Measurements from ENCODE around the gene NOTO.
"Not testable (repeated sequence)": the region's sequence is repeated elsewhere in the genome, so short reads cannot be mapped to it uniquely, and the experiment has no call there.

NOTO gene, protein sequence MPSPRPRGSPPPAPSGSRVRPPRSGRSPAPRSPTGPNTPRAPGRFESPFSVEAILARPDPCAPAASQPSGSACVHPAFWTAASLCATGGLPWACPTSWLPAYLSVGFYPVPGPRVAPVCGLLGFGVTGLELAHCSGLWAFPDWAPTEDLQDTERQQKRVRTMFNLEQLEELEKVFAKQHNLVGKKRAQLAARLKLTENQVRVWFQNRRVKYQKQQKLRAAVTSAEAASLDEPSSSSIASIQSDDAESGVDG

DNA sequence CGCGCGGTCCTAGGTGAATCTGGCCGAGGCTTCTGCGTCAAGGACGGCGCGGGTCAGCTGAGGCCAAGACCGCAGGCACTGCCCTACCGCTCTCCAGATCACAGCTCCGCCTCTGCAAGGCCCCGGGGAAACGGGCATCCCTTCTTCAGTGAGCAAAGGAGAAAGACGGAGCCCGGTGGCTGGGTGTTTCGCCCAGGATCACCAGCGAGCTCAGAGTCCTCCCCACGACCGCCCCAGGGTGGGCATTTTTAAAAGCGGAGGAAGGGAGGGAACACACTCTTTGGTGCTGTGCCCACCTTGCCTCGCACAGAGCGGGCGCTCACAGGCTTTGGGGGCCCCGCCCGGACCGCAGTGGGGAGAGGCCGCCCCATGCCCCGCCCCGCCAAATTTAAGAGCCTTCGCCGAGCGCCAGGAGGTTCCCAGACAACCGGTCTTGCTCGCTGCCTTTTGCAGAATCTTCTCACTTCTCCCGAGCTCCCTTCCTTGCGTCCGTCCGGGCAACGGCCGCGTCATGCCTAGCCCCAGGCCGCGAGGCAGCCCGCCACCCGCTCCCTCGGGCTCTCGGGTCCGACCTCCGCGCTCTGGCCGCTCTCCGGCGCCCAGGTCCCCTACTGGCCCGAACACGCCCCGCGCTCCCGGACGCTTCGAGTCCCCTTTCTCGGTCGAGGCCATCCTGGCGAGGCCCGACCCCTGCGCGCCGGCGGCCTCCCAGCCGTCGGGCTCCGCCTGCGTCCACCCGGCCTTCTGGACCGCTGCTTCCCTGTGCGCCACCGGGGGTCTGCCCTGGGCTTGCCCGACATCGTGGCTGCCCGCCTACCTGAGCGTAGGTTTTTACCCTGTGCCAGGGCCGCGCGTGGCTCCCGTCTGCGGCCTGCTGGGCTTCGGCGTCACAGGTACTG, at the start of gene NOTO:
Gene NOTO, plus strand, starts transcription at position 419 of the 899 bp plus-strand sequence. Its CDS starts 93 bp downstream, at position 512.
- no peak for DNase-seq

DNA sequence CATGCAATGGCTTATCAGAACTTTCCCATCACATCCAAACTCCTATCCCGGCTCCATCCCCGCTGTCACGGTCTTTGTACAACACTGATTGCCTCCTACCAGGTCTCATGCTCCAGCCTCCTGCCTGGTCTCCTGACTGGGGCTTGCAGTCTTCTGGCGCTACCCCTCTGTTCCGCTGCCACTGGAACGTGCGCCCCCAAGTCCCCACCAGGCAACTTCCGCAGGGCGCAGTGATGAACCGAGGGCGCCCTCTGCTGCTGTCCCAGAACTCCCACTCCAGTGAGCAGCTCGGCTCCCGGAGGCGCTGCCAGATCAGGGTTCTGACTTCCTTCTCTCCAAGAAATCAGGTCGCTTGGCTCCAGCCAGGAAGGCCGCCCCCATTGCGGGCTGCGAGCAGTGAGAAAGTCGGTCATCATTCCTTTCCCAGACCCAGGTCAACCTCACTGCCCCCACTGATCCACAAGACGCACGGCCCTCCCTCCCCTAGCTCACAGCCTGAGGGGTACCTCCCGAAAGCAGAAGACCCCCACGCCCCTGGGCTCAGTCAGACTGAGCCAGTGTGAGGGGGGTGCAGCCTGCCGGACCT, 45.7 kb upstream of the NOTO start:
- DNase-seq, result peak in 1 of 2 experiments; percentile 31

DNA sequence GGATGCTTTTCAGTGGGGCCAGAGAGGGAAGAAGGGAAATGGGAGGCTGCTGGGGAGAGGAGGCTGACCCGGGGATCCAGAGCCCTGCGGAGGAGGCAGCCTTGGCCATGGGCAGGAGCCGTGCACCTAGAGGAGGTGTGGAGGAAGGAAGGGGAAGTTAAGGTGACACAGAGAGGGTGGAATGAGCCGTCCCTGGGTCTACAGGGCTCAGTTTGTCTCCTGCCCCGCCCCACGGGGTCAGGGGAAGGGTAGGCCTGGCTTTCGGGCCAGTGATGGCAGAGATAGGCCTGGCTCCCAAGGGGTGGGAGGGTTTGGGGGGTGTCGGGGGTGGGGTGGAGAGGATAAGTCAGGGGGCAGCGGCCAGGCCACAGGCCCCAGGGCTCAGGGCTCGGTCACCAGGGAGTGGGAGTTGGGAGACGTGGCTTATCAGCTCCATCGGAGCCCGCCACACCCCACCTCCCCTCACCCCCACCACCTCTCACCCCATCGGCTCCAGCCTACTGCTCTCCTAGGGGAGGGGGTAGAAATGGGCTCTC, 39.5 kb upstream of the NOTO start:
- no peak for DNase-seq

DNA sequence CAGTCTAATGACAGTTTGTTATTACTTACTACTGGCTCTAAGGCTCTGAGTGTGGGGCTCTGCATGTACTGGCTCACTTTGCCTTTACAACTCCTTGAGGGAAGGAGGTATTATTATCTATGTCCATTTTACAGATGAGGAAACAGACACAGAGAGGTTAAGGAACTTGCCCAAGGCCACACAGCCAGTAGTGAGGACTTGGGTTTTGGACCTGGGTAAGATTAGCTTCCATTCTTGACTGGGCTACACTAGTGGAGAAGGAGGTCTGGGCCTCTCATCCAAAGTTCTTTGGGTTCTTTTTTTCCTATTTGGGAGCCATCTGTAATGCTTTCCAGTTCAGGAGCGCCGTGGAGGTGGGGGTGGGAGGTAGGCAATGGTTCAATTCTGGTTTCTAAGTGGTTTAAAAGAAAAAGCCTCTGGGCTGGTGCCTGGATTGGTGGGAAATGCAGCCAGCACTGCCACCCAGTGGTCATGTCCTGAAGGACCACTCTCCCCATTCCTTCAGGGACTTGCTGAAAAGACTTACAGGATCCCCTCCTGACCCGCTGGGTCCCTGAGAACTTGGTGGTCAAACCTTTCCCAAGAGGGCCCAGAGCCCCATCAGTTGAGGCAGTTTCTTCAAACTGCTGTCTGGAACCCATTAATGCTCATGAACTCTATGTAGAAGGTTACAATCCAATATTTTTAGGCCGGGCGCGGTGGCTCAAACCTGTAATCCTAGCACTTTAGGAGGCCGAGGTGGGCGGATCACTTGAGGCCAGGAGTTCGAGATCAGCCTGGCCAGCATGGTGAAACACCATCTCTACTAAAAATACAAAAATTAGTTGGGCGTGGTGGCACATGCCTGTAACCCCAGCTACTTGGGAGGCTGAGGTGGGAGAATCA, 38.6 kb upstream of the NOTO start:
- DNase-seq, result peak; percentile 17 to 56

DNA sequence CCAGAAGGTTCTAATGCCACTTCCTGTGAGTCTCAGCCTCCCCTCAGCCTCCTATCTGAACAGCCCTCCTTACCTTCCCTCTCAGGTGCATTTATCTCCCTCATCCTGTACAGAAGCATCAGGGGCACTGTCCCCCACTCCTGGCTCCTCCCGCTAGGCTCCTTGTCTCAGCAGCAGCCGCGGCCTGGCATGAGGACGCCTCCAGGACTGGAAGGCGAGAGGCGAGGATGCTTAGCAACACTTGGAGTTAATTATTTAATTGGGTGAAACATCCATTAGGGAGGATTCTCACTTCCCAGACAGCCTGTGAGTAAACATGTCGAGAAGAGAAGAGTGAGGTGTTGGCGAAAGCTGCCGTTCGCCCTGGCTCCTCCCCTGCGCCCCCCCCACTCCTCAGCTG, 36.4 kb upstream of the NOTO start:
- not testable (repeated sequence) for DNase-seq

DNA sequence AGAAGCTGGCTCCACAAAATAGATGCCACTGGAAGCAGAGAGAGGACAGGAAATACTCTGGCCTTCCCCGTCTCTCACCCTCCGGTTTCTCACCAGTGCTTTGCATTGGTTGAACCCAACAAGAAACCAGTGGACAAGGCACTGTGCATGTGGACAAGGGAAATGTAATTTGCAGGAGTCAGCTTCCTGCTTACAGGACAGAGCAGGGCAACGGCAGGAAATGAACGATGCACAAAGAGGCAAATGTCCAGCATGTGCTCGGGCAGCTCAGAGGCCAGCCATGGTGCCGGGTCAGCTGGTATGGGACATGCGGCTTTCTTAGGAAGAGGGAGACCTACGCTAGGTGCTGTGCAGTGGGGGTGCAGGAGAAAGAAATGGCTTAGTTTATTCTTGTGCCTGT, 35.6 kb upstream of the NOTO start:
- DNase-seq, result not testable (repeated sequence)

DNA sequence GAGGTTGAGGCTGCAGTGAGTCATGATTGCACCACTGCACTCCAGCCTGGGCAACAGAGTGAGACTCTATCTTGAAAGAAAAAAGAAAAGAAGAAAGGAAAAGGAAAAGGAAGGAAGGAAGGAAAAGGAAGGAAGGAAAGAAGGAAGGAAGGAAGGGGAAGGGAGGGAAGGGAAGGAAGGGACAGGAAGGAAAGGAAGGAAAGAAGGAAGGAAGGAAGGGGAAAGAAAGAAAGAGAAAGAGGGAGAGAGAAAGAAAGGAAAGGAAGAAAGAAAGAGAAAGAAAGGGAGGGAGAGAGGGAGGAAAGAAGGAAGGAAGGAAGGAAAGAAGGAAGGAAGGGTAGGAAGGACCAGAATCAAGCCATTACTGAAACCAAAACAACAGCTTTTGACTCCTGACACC, 34.0 kb upstream of the NOTO start:
- DNase-seq, result not testable (repeated sequence)

DNA sequence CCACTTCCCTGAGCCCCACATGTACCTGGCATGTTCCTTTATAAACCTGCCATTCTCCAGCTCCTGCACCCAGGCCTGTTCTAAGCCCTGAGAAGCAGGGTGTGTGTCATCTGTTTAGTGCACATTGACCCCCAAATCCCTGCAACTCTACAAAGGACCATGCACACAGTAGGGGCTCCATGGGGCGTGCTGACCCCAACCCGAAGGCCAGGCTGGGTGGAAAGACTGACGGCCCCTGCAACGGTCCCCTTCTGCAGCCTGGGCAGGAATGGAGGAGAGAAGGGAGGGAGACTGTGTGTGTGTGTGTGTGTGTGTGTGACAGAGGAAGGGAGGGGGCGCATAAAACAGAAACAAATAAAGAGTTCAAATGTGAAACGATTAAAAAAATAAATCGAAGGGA, 32.0 kb upstream of the NOTO start:
- not testable (repeated sequence) for DNase-seq

DNA sequence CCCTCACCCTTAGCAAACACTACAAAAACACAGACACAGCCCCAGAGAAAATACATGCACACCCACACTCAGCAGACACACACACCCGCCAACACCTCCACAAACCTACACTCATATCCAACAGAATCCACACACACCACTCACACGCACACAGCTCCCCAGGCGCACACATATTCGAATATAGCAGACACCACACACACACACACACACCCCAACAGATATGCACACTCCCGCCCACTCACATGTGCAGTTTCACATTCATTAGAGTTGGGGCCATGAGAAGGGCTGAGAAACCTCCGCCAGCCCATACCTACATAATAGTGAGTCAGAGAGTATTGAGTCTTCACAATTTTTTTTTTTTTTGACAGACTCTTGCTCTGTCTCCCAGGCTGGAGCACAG, 29.4 kb upstream of the NOTO start:
- DNase-seq, result no peak

DNA sequence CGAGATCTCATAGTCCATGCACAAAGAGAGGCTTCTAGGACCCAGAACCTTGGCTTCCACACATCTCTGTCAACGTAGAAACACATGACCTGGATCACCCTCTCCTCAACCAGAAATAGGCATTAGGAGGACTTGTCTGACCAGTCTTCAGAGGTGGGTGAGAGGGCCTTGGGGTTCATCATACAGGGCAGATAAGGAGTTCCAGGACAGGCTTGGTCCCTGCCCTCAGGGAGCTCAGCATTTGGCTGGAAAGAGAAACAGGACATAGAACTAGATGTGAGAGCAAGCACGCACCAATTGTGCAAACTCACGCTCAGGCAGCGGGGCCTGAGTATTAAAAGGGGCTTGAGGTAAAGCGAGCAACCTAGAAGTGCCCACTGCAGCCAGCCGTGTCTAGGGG, 28.6 kb upstream of the NOTO start:
- no peak for DNase-seq

DNA sequence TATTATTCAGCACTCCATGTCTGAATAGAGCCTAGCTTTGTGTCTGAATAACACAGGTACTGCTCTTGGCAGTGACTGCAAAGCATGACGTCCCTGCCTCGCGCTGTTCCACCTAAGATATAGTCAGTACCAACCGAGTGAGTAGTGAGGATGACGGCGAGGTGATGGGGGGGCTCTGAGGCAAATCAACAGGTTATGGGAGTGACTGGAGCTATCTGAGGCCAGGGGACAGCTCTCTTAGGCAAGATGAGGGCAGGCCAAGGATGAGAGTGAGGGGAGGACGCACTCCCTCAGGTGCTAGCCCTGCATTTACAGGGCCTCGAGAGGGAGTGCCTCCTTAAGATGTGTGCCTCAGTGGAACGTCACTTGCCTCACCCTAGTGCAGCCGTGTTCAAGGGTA, 28.1 kb upstream of the NOTO start:
- no peak for DNase-seq

DNA sequence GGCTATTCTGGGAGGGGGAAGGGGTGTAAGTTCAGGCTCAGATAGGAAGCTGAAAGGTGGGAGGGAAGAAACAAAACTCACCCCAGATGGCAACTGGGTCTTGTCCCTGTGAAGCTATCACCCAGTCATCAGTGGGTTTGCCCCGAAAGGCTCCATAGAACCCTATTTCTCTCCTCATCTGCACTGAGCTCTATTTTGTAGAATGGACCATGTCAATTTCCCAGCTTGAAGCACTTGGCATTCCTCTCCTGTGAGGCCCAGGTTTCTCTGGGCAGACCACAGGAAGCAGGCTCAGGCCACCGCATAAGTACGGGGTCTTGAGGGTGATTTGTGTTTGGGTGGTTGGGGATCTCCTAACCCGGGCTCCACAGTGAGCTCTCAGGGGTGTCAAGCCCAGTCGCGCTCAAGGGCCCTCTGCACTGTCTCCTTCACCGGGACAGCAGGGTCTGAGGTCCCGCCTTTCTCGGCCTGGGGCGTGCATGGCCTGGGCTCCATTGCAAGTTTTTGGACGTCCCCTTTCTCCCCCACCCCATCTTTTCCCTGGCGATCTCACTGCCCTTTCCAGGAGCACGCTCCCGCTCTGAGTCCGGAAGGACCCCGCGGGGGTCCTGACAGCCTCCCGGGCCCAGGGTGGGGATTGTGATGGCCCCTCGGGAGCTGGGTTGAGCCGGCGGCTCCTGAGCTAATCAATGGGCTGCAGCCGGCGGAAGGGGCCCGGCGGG, 27.3 kb upstream of the NOTO start:
- DNase-seq, result no peak

DNA sequence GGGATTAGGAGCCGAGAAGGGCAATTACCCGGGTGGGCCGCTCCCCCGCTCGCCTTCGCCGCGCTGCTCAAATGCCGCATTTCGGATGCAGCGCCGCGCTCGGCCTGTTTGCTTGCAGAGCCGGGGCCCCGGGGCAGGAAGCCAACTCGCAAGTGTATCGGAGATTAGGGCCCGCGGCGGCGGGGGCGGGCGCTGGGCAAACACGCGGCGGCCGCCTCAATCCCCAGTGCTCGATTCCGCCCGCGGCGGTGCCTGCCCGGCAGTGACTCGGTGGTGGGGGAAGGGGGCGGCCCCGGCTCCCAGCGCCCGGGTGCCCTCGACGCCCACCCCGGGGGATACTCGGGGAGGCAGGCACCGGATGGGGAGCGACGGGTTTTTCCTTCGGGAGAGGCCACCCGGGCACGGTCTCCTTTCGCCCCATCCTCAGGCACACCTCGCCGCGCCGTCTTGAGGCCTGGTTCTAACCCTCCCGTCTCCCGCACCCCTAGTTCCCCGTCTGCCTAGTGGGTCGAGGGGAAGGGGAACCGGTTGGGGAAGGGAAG, 26.6 kb upstream of the NOTO start:
- DNase-seq, result no peak

DNA sequence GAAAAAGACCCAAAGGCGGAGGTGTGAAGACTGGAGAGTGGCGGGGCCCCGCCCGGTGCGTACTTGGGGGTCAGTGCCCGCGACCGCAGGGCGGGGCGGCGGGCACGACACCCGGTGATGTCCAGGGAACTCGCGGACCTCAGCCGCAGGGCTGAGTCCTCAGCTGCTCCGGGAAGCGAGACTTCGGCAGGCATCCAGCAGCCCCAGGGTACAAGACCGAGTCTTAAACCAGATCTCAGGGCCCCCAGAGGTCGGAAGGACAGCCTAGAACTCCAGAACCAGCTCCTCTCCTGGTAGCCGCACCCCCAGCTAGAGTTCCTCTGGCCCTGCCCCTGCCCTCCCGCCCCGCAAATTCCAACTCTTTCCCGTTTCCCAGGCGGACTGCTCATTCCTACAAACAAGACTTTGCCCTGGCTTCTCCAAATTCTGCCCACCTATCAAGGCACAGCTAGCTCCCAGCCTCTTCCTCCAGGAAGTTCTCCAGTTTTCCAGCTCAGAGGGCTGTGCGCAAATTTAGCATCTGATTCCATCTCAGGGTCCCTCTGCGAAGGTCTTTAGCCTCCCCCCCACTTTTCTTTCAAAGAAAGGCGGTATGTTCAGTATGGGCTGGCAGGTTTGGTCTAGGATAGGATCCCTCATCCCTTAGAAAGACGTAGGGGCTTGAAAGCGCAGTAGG, 26.0 kb upstream of the NOTO start:
- no peak for DNase-seq

DNA sequence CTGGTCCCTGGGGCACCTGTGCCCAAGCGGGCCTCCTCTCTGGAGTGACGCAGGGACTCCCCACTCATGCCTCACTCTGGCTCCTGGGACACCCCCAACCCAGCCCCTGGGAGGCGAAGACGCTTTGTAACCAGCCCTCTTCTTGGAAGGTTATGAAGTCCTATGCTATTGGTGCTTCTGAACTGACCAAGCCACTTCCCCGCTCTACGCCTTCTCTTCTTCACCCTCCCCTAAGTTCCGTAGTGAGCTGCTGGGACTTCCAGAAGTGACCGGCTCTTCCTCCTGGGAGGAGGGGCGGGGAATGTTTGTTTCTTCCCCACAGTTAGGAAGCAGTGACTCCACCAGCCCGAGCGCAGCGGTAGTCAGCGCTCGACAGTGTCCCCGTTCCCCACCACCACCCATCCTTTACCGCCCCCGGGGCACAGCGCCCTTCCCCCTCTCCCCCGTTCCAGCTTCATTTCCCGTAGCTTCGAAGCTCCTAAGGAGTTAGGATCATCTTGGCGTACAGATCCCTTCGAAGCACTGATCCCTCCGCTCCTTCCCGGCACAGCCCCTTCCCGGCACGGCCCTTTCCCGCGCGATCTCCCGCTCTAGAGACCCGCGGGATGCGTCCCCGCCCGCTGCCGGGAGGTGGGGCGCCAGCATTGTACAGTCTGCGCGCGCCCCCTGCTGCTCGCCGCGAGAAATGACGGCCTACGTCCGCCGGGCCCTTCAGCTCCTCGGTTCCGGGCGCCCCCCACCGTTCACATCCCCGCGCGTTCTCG, 25.3 kb upstream of the NOTO start:
- DNase-seq, result peak; percentile 30 to 80

DNA sequence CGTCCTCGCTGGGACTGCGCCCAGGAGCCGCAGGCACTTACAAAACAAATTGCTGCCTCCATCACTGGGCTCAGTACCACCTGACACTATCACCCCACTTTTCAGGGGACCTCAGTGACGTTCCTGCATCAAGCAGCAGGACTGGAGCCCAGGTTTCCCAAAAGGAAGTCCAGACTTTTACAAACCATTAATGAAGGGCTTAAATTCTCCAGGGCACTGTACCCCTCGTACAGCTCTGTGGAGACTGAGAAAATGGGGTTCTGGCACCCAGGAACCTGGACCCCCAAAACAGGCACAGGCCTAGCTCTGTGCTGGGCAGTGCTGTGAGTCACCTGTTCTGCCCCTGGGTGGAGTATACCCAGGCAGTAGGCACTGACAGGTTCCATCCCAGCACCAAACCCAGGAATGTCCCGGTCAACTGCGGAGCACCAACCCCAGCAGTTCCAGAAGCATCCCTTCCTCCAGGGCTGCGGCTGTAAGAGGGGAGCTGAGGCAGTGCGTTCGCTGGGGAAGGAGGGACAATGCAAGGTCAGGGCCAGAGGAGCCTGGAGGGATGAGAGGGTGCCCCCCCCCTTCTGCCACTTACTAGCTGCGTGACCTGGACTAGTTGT, 24.6 kb upstream of the NOTO start:
- no peak for DNase-seq

DNA sequence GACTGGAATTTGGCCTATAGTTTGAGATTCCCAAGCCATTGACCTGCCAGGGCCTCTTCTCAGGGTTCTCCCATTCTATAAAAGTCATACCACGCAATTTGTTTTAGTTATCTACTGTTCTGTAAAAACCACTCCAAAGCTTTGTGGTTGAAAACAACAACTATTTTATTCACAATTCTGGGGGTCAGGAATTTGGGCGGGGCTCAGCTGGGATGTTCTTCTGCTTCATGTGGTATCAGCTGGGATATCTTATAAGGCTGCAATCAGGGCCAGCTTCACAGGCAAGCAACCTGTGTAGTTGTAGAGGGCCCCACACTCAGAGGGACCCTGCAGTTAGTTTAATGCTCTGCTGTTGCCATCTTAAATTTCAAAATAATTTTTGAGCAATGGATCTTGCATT, 16.4 kb upstream of the NOTO start:
- DNase-seq, result no peak

DNA sequence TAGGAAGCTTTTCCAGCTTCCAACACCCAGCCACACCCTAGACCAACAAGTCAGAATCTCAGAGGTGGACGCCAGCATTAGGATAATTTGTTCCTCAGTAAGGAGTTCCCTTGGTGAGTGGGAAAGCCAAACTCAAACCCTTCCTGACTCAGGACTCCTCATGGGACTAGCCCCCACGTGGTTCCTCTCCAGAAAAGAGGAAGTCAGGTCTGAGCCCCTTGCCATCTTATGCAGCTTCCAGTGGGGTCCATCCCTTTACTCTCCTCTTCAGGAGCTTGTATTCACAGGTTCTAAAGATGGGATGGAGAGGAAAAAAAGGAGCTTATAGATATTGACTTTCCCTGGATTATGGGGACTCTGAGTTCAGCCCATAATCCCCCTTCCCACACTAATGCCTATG, 14.8 kb upstream of the NOTO start:
- DNase-seq, result no peak

DNA sequence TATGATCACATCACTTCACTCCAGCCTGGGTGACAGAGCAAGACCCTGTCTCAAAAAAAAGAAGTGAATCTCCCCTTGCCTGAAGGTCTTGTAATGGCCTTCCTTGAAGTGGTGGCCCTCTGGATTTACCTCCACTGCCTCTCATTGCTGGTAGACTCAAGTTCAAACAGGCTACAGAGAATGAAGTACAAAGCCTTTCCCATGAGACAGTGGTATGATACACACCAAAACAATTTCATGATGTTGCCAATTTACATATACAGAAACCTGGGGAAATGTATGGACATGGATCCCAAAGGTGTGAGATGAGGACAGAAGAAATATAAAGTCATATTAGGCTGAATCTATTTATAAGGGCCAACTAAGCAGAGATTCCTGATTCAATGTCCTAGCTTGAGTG, 4.8 kb upstream of the NOTO start:
- DNase-seq, result no peak

DNA sequence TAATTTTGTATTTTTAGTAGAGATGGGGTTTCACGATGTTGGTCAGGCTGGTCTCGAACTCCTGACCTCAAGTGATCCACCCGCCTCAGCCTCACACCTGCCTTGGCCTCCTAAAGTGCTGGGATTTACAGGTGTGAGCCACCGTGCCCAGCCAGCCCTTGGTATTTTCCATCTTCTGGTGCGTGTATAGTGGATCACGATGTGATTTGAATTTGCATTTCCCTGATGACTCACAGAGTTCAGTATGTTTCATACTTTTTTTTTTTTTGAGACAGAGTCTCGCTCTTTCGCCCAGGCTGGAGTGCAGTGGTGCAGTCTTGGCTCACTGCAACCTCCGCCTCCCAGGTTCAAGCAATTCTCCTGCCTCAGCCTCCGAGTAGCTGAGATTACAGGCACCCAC, 2.1 kb upstream of the NOTO start:
- not testable (repeated sequence) for DNase-seq

Data from SW 1271 (cell line).